Measurements from ENCODE around the gene IFT81.

DNA sequence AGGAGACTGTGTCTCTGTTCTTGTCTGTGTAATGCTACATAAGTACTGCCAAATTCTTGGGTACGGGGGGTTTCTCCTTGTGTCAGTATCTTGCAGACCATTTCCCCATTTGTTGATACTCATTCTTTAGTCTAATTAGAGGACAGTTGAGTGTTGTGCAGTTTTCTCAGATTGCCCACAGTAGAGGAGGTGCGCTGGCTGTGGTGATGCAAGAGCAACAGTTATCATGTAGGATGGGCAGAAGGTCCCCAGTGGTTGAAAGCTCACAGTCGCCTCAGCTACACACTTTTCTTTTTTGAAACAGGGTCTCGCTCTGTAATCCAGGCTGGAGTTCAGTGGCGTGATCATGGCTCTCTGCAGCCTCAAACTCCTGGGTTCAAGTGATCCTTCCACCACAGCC lies 119.1 kb downstream of the IFT81 start:
- no peak for TF ChIP-seq ZNF366 (tag by site-specific recombination; conservative IDR thresholded peaks at IDR 0.05)
- TF ChIP-seq OVOL3 (tag by site-specific recombination; IDR thresholded peaks at IDR 0.05): no peak
- TF ChIP-seq ZNF174 (tag by site-specific recombination; IDR thresholded peaks at IDR 0.05): no peak
- TF ChIP-seq, protein P1, sequence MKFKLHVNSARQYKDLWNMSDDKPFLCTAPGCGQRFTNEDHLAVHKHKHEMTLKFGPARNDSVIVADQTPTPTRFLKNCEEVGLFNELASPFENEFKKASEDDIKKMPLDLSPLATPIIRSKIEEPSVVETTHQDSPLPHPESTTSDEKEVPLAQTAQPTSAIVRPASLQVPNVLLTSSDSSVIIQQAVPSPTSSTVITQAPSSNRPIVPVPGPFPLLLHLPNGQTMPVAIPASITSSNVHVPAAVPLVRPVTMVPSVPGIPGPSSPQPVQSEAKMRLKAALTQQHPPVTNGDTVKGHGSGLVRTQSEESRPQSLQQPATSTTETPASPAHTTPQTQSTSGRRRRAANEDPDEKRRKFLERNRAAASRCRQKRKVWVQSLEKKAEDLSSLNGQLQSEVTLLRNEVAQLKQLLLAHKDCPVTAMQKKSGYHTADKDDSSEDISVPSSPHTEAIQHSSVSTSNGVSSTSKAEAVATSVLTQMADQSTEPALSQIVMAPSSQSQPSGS (tag by site-specific recombination; IDR thresholded peaks at IDR 0.05; ENCODE audit: low read depth): no peak
- TF ChIP-seq, protein P2, sequence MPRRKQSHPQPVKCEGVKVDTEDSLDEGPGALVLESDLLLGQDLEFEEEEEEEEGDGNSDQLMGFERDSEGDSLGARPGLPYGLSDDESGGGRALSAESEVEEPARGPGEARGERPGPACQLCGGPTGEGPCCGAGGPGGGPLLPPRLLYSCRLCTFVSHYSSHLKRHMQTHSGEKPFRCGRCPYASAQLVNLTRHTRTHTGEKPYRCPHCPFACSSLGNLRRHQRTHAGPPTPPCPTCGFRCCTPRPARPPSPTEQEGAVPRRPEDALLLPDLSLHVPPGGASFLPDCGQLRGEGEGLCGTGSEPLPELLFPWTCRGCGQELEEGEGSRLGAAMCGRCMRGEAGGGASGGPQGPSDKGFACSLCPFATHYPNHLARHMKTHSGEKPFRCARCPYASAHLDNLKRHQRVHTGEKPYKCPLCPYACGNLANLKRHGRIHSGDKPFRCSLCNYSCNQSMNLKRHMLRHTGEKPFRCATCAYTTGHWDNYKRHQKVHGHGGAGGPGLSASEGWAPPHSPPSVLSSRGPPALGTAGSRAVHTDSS (tag by site-specific recombination; IDR thresholded peaks at IDR 0.05): no peak
- TF ChIP-seq, protein P3, sequence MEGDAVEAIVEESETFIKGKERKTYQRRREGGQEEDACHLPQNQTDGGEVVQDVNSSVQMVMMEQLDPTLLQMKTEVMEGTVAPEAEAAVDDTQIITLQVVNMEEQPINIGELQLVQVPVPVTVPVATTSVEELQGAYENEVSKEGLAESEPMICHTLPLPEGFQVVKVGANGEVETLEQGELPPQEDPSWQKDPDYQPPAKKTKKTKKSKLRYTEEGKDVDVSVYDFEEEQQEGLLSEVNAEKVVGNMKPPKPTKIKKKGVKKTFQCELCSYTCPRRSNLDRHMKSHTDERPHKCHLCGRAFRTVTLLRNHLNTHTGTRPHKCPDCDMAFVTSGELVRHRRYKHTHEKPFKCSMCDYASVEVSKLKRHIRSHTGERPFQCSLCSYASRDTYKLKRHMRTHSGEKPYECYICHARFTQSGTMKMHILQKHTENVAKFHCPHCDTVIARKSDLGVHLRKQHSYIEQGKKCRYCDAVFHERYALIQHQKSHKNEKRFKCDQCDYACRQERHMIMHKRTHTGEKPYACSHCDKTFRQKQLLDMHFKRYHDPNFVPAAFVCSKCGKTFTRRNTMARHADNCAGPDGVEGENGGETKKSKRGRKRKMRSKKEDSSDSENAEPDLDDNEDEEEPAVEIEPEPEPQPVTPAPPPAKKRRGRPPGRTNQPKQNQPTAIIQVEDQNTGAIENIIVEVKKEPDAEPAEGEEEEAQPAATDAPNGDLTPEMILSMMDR (tag by site-specific recombination; IDR thresholded peaks at IDR 0.05): no peak
- TF ChIP-seq, protein P4, sequence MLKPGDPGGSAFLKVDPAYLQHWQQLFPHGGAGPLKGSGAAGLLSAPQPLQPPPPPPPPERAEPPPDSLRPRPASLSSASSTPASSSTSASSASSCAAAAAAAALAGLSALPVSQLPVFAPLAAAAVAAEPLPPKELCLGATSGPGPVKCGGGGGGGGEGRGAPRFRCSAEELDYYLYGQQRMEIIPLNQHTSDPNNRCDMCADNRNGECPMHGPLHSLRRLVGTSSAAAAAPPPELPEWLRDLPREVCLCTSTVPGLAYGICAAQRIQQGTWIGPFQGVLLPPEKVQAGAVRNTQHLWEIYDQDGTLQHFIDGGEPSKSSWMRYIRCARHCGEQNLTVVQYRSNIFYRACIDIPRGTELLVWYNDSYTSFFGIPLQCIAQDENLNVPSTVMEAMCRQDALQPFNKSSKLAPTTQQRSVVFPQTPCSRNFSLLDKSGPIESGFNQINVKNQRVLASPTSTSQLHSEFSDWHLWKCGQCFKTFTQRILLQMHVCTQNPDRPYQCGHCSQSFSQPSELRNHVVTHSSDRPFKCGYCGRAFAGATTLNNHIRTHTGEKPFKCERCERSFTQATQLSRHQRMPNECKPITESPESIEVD (tag by site-specific recombination; IDR thresholded peaks at IDR 0.05): no peak
- TF ChIP-seq ZBTB20 (tag by site-specific recombination; IDR thresholded peaks at IDR 0.05): no peak
- TF ChIP-seq ZNF112 (tag by site-specific recombination; IDR thresholded peaks at IDR 0.05): no peak
- TF ChIP-seq ZNF292 (tag by site-specific recombination; IDR thresholded peaks at IDR 0.05; ENCODE audit: borderline replicate concordance, low read depth): no peak
- TF ChIP-seq TCF7L2 (IDR thresholded peaks at IDR 0.05; ENCODE audit: borderline replicate concordance, low read depth, low read length): no peak
- TF ChIP-seq, protein P5, sequence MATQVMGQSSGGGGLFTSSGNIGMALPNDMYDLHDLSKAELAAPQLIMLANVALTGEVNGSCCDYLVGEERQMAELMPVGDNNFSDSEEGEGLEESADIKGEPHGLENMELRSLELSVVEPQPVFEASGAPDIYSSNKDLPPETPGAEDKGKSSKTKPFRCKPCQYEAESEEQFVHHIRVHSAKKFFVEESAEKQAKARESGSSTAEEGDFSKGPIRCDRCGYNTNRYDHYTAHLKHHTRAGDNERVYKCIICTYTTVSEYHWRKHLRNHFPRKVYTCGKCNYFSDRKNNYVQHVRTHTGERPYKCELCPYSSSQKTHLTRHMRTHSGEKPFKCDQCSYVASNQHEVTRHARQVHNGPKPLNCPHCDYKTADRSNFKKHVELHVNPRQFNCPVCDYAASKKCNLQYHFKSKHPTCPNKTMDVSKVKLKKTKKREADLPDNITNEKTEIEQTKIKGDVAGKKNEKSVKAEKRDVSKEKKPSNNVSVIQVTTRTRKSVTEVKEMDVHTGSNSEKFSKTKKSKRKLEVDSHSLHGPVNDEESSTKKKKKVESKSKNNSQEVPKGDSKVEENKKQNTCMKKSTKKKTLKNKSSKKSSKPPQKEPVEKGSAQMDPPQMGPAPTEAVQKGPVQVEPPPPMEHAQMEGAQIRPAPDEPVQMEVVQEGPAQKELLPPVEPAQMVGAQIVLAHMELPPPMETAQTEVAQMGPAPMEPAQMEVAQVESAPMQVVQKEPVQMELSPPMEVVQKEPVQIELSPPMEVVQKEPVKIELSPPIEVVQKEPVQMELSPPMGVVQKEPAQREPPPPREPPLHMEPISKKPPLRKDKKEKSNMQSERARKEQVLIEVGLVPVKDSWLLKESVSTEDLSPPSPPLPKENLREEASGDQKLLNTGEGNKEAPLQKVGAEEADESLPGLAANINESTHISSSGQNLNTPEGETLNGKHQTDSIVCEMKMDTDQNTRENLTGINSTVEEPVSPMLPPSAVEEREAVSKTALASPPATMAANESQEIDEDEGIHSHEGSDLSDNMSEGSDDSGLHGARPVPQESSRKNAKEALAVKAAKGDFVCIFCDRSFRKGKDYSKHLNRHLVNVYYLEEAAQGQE (tag by site-specific recombination; IDR thresholded peaks at IDR 0.05): no peak
- TF ChIP-seq ZEB2 (tag by site-specific recombination; IDR thresholded peaks at IDR 0.05): no peak
